ENCODE measurements around the gene ATP10D.

DNA sequence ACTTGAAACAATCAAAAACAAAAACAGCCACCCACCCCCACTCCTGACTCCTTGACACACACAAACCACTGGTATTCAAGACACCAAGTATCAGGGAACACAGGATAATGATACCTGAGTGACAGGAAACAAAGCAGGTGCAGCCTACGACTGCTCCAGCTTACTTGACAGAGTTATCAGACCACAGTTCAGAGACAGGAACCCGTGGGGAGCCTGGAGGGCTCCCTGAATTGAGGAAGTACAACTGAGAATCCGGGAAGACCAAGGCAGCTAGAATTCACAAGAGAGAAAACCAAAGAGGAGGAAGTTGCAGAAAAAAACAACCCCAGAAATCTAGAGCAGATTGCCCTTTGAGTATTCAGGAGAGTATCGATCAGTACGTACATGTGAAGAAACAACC is 42.1 kb upstream of the ATP10D start:
- TF ChIP-seq, protein P1, sequence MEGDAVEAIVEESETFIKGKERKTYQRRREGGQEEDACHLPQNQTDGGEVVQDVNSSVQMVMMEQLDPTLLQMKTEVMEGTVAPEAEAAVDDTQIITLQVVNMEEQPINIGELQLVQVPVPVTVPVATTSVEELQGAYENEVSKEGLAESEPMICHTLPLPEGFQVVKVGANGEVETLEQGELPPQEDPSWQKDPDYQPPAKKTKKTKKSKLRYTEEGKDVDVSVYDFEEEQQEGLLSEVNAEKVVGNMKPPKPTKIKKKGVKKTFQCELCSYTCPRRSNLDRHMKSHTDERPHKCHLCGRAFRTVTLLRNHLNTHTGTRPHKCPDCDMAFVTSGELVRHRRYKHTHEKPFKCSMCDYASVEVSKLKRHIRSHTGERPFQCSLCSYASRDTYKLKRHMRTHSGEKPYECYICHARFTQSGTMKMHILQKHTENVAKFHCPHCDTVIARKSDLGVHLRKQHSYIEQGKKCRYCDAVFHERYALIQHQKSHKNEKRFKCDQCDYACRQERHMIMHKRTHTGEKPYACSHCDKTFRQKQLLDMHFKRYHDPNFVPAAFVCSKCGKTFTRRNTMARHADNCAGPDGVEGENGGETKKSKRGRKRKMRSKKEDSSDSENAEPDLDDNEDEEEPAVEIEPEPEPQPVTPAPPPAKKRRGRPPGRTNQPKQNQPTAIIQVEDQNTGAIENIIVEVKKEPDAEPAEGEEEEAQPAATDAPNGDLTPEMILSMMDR (IDR thresholded peaks at IDR 0.05), result no peak
- TF ChIP-seq POLR2A (IDR thresholded peaks at IDR 0.05), result no peak
